Measurements from ENCODE around the gene CCDC43.
"Not testable (repeated sequence)": the region's sequence is repeated elsewhere in the genome, so short reads cannot be mapped to it uniquely, and the experiment has no call there.

The CCDC43 gene

DNA sequence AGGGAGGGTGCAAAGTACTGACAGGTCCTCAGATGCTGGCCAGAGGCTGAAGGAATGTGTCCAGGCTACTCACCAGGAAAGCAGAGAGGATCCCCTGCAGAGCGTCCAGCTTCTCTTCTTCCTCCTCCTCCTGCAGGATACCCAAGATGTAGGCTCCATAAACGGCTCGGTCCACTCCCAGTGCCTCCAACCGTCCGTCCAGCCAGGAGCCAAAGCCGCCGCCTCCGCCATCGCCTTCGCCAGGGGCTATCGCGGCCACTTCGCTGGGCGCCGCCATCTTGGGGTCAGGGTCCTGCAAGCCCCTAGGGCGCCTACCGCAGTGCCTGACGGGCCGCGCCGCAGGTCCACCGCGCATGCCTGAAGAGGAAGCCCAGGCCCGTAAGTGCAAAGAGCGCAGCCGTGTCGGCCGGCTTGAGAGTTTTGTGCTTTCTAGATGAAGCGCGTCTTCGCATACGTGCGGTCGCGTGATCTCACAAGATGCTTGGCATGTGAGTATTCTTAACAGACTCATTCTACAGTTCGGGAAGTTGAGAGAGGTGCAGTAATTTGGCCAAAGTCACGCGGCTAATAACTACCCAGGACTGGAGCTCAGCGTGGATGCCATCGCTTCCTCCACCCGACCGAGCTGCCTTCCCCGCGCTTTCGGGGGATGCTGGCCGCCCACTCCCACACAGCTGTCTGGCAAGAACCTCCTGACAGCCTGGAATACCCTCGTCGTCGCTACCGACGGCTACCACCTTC is at the start of gene CCDC43:
Gene CCDC43 (minus strand): TSS at position 300 of the 741 bp plus-strand sequence. CDS start 23 bp downstream, at position 277.
- peak; percentile 78 for DNase-seq (ENCODE audit: low read depth in 2 of 2)

DNA sequence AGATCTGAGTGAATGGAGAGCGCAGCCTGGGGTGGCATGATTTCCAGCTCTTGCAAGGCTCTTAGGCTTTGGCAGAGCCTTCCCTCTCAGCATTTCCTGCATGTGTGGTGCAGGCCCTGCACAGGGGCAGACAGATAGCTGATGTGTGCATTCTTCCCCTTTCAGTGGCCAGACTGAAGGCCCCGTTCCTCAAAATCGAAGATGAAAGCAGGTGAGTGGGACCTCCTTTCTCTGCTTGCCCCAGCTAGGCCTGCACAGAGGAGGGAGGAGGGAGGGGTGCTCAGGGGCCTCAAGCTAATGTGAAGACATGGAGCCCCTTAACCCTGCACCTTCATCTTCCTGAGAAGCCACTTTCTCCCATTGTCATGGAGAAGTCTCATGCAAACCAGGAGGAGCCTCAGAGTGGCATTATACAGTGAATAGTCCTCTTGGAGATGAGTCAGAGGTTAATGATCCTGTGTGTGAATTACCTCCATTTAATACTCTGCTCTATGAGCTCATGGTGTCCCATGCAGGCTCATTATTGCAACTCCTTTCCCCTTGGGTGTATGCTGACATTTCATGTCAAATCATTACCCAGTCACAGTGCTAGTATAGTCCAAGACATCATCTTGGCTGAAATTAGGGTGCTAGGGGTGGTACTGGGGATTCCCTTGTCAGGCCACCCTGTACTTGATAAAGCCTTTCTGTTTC is 48.8 kb upstream of the CCDC43 start:
- no peak for DNase-seq (ENCODE audit: low read depth in 2 of 2)

DNA sequence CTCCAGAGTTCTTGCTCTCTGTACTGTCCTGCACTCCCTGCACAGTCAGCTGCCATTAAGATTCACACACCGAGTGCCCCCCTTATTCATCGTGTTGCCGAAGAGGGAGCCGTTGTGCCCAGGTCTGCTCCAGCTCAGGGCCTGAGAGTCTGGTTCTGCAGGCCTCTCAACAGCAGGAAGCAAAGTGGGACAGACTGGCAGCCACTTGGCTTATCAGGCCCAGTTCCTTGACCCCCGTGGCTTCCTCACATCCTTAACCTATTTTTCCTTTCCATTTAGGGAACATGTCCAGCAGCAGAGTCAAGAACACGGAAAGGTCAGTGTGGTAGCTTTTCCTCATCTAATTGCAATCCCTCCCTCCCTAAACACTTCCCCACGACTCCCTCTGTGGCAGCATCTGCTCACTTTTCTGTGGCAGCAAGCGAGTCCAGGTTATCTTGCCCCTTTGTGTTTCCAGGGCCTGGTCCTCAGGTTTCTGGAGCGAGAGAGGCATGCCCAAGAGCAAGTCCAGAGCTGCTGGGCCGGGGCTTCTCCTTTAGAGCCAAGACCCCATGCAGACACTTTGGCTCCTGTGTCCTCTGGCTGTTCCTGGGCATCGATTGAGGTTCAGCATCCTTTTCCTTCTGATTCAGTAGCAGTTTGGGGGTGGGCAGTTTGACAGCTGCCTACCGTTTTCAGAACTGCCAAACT is 47.1 kb upstream of the CCDC43 start:
- no peak for DNase-seq (ENCODE audit: low read depth in 2 of 2)

DNA sequence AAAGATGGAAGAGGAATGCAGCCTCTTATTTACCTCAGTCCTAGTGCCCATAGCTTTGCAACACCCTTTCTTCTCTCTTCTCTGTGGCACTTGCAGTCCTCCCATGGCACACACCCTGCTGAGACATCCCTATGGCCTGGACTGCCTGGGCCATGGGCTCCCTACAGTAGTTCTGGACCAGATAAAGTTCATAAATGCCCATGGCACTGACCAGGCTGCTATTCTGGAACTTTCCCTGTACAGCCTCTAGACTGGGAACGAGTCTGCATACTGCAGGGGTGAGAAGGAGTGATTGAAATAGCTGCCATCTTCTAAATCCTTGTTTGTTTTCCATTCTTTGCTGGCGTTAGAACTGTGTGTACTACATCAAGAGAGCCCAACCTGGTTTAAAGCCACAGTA is 44.7 kb upstream of the CCDC43 start:
- no peak for DNase-seq (ENCODE audit: low read depth in 2 of 2)

GRCh38 chr17:44733753-44734152 is 44.2 kb upstream of the CCDC43 start:
- no peak for DNase-seq (ENCODE audit: low read depth in 2 of 2)

- DNase-seq (ENCODE audit: low read depth in 2 of 2): not testable (repeated sequence)
Measured at GRCh38 chr17:44726121-44726520, 36.5 kb upstream of the CCDC43 start.

DNA sequence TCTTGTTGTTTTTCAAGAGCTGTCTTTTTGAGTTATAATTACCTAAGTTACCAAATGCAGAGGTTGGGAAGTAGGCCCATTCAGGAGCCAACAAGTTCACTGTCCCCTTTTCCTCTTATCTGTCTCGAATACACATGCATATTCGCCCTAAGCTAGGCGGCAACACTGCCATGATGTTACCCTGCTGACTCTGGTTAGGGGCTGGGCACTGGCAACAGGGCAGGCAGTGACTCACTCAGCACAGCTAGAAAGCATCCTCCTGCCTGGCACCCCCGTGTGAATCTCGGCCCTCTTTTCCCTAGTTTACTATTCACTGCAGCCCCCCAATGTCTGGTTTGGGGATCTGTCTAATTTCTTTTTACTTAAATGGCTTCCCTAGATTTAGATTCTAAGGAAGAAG is 32.7 kb upstream of the CCDC43 start:
- DNase-seq (ENCODE audit: low read depth in 2 of 2): no peak

DNA sequence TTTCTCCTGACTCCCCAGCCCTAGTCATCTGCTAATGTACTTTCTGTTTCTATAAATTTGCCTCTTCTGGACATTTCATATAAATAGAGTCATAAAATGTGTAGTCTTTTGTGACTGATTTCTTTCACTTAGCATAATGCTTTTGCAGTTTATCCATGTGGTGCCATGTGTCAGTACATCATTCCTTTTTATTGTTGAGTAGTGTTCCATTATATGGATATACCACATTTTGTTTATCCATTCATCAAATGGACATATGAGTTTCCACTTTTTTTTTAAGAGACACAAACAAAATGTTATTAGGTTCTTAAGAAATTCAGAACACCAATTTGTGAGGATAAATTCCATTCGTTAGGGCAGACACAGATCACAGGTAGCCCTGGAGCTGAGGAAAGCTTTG is 29.9 kb upstream of the CCDC43 start:
- no peak for DNase-seq (ENCODE audit: low read depth in 2 of 2)

- DNase-seq (ENCODE audit: low read depth in 2 of 2): peak; percentile 58 to 62
Measured at GRCh38 chr17:44708401-44709263, 19.1 kb upstream of the CCDC43 start, which contains the start of gene DBF4B. Gene DBF4B, plus strand, starts transcription at chr17:44708665. Its CDS starts 156 bp downstream, at chr17:44708821.

DNA sequence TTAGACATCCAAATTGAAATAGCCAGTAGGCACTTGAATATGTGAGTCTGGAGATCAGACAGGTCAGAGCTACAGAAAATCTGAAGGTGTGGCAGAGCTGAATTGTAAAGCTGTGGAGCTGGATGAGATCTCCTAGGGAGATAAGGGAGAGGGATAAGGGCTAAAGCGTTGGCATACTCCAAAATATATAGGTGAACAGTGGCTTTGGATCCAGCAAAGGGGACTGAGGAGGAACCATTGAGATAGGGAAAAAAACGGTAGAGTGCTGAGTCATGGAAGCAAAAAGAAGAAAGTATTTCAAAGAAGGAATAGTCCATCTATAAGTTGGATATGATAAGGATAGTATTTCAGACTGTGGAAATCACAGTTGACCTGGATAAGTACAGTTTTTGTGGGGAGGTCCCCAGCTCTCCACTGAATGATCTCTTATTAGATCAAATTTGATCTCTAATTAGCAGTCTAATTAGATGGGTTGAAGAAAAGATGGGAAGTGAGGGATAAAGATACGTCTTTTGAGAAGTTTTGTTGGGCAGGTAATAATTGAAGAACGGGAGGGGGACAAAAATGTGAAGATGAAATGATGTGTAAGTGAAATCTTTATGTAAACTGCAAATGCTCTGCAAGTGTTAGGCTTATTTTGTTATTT is 18.3 kb upstream of the CCDC43 start:
- DNase-seq (ENCODE audit: low read depth in 2 of 2): no peak

GRCh38 chr17:44700288-44700687 is 10.7 kb upstream of the CCDC43 start:
- DNase-seq (ENCODE audit: low read depth in 2 of 2): not testable (repeated sequence)

- DNase-seq (ENCODE audit: low read depth in 2 of 2): no peak
Measured at GRCh38 chr17:44693609-44694008, 4.0 kb upstream of the CCDC43 start.

DNA sequence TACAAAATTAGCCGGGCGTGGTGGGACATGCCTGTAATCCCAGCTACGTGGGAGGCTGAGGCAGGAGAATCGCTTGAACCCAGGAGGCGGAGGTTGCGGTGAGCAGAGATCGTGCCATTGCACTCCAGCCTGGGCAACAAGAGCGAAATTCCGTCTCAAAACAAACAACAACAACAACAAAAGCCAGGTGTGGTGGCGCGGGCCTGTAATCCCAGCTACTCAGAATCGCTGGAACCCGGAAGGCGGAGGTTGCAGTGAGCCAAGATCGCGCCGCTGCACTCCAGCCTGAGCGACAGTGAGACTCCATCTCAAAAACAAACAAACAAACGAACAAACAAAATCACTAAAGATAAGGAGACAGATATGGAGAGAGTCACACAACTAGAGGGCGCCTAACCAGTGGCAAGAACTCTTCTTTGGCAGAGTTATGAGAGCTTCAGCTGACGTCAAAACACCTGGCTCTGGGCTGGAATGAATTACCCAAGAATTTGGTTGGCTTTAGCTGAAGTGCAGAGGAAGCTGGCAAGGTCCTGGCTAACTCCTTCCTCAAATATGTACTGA is 1.2 kb upstream of the CCDC43 start:
- DNase-seq (ENCODE audit: low read depth in 2 of 2): not testable (repeated sequence)

- no peak for DNase-seq (ENCODE audit: low read depth in 2 of 2)
Measured at GRCh38 chr17:44688675-44689476, 700 bp downstream of the CCDC43 start.

DNA sequence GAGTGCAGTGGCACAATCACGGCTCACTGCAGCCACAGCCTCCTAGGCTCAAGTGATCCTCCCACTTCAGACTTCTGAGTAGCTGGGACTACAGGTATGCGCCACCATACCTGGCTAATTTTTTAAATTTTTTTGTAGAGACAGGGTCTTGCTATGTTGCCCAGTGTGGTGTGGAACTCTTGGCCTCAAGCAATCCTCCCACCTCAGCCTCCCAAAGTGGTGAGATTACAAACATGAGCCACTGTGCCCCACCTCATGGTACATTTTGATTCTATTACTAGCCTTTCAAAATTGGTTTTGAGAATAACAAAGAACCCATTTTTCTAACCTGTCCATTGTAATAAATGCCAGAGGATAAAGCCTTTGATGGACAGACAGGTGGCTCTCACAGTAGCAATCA is 1.4 kb downstream of the CCDC43 start:
- DNase-seq (ENCODE audit: low read depth in 2 of 2): no peak

DNA sequence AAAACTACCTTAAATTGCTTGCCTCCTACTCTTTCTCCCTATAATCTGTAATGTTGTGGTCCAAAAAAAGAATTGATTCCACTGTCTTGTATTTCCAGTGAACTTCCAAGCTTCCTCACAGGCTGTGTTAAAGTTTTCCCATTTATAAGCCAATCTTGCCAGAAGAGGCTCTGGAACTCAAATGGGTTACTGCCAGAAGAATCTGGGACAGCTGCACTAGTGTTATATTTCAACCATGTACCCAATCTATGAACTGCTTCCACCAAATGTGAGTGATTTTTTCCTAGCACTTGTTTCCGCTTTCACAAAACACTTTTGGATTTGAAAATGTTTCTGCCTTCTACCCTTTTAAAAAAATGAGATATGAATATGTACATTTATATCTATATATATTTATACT is 1.8 kb downstream of the CCDC43 start:
- DNase-seq (ENCODE audit: low read depth in 2 of 2): no peak

DNA sequence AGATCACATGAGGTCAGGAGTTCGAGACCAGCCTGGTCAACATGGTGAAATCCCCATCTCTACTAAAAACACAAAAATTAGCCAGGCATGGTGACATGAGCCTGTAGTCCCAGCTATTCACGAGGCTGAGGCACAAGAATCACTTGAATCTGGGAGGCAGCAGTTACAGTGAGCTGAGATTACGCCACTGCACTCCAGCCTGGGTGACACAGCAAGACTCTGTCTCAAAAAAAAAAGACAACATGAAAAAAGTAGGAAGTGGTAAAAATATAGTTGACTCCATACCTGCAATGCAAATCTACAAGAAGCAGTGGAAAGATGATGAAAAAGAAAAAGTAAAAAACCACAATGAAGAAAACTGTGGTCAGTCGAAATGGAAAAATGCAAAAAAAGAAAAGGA is 6.3 kb downstream of the CCDC43 start:
- DNase-seq (ENCODE audit: low read depth in 2 of 2): not testable (repeated sequence)

DNA sequence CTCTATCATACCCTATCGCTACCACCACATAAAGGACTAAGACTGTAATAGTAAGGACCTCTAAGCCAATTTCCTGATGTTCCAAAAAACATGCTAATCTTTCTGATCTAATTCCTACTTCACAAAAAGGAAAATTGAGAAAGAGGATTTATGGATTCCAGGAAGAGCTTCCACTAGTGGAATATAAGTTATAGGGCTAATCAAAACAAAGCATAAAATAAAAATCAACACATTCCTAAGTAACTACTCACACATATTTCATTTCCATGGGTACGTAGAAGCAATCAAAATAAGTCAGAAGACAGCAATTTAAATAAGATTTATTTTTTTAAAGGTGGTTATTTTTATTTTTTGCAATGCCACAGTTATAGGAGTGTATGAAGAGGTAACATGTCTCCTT is 12.4 kb downstream of the CCDC43 start:
- DNase-seq (ENCODE audit: low read depth in 2 of 2): no peak

DNA sequence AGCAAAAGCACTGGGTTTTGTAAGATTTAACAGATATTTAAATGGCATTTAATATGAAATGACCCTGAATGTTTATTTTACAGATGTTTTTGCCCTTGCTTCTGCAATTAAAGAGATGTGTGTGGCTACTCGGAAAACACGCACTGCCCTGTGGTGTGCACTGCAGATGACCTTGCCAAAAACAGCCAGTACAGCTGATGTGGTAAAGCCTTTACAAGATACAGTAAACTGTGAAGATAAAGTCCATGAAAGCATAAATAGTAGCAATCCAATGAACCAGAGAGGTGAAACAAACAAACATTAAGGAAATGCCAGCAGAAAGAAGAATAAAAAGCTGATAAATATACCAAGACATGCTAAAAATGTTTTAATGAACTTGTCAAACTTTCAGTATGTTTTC is 15.7 kb downstream of the CCDC43 start:
- no peak for DNase-seq (ENCODE audit: low read depth in 2 of 2)

DNA sequence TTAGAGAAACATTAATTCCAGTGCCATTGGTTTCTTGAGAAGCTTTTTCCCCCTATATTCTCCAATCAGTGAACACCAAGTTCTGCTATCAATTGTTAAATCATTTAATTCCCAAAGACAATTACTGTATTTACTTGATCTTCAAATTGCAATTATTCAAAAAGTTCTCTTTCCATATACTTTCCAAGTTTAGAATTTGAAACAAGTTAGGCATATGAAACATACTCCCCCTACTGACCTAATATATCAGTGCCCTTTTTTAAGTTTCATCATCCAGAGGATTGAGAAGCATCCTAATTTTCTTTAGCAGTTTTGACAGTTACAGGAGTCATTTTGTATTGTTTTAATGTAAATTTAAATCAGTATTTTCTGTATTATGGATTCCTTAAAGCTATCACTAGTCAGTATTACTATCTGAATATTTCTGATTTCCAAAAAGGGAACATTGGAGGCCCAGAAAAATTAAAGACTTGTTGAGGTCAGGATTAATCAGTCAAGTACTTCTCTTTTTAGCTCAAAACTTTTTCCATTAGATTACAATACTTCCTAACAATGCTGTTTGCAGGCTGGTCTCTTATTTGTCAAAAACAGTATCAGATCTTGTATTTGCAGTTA is 17.0 kb downstream of the CCDC43 start:
- no peak for DNase-seq (ENCODE audit: low read depth in 2 of 2)

Measured in stimulated activated CD4-positive, alpha-beta T cell treated with anti-CD3 and anti-CD28 coated beads, Interleukin-1b, Interleukin-23, amount 100 ng/mL, for 1 hour (primary cell).